HepG2 (cell line): ENCODE data around the gene GNAL. TPM values are rescaled to one million over a fixed set of nuclear protein-coding genes. Genes with fewer than 3 reads are reported as not detected.

Source experiments
- ATAC-seq: fragments of 200-7000 bp; cut with Tn5 transposase; 3 replicates; pipeline ENCODE4 v1.9.1; 2020; ENCODE audit warnings: mild to moderate bottlenecking, moderate library complexity
- BruUV-seq: library from RNA; stranded (reverse); fragments of 400-500 nt; replicated peaks from 2 replicates; lab custom pipeline; 2021; lab: Mats Ljungman, UMichigan
- CTCF ChIA-PET: fragments of 300-600 bp; formaldehyde crosslinking; extraction: SDS; loops from one replicate; lab custom pipeline; 2021; ENCODE audit warnings: low total read pairs, inconsistent platforms, low intra/inter-chr PET ratio; lab: Yijun Ruan, JAX
- POLR2A ChIA-PET: fragments of 350-600 bp; sonication (Branson Sonifier 250); formaldehyde crosslinking; loops from one replicate; lab custom pipeline; 2020; ENCODE audit warnings: antibody characterized with exemption, inconsistent platforms; lab: Yijun Ruan, JAX
- DNase-seq: peaks from one replicate; pipeline ENCODE4 v3.0.0-alpha.2; 2015; ENCODE audit warnings: low spot score
- FAIRE-seq: peaks from 3 replicates; lab custom pipeline; 2011; peaks lifted over from hg19 to GRCh38; lab: Jason Lieb, UNC
- H2AFZ ChIP-seq: one replicate; pipeline ENCODE4 v1.6.1; 2011; ENCODE audit warnings: low read length, inconsistent platforms
- H3K27ac ChIP-seq: fragments of 300-600 bp; 3 replicates; pipeline ENCODE4 v1.8.0; 2011; ENCODE audit warnings: mixed run types, mild to moderate bottlenecking, mixed read lengths, low read length, inconsistent platforms; ENCODE audit not compliant: insufficient read depth; ENCODE audit errors: extremely low read length
- H3K27me3 ChIP-seq, 2 experiments: fragments of 200-600 bp in 1 of 2; 2 replicates in 1 of 2; 3 replicates in 1 of 2; pipeline versions ENCODE4 v1.6.0 to v1.8.0; 2011; ENCODE audit warnings: low read length in 2 of 2, mild to moderate bottlenecking in 2 of 2, moderate library complexity in 2 of 2, inconsistent platforms in 1 of 2; ENCODE audit not compliant: insufficient read depth in 2 of 2, control insufficient read depth in 1 of 2
- H3K36me3 ChIP-seq, 2 experiments: fragments of 200-600 bp in 1 of 2; replicated peaks in 1 of 2; 2 replicates in 1 of 2; 3 replicates in 1 of 2; pipeline versions ENCODE4 v1.5.1 to v1.8.0; 2011; ENCODE audit warnings: low read length in 2 of 2, inconsistent platforms in 1 of 2; ENCODE audit not compliant: insufficient read depth in 2 of 2, control insufficient read depth in 1 of 2
- H3K4me1 ChIP-seq: 2 replicates; pipeline ENCODE4 v1.5.1; 2012; ENCODE audit warnings: low read length, inconsistent platforms; ENCODE audit not compliant: insufficient read depth
- H3K4me2 ChIP-seq: 2 replicates; pipeline ENCODE4 v1.6.0; 2011; ENCODE audit warnings: low read depth, low read length, inconsistent platforms
- H3K4me3 ChIP-seq, 3 experiments: fragments of 200-600 bp in 1 of 3; sonication (generic), shearing (Covaris generic) in 1 of 3; replicated peaks in 1 of 3; 2 replicates each; pipeline ENCODE4 v1.5.1; 2011 to 2016; ENCODE audit warnings: low read length in 3 of 3, inconsistent platforms in 2 of 3, low read depth in 2 of 3, mild to moderate bottlenecking in 2 of 3, control low read depth in 1 of 3, mixed read lengths in 1 of 3; ENCODE audit not compliant: insufficient read depth in 1 of 3
- H3K79me2 ChIP-seq: one replicate; pipeline ENCODE4 v1.6.1; 2011; ENCODE audit warnings: low read length, inconsistent platforms; ENCODE audit not compliant: insufficient read depth
- H3K9ac ChIP-seq: 2 replicates; pipeline ENCODE4 v1.6.0; 2011; ENCODE audit warnings: mild to moderate bottlenecking, low read depth, low read length, inconsistent platforms; ENCODE audit not compliant: insufficient read depth
- H3K9me3 ChIP-seq: 2 replicates; pipeline ENCODE4 v1.5.1; 2012; ENCODE audit warnings: mild to moderate bottlenecking, low read length
- H4K20me1 ChIP-seq: 2 replicates; pipeline ENCODE4 v1.6.0; 2011; ENCODE audit warnings: inconsistent platforms, mild to moderate bottlenecking, low read length, moderate library complexity; ENCODE audit not compliant: insufficient read depth
- E2F2 ChIP-seq: sonication (generic); formaldehyde crosslinking; IDR thresholded peaks from 2 replicates; pipeline ENCODE4 v1.4.0; 2020; ENCODE audit warnings: missing genetic modification reagents, borderline replicate concordance
- ELF3 ChIP-seq: IDR thresholded peaks from 2 replicates; pipeline ENCODE4 v1.6.1; 2016; ENCODE audit warnings: missing genetic modification reagents, missing compliant biosample characterization
- GLI4 ChIP-seq: sonication (generic); formaldehyde crosslinking; IDR thresholded peaks from 2 replicates; pipeline ENCODE4 v1.5.1; 2020; ENCODE audit warnings: missing genetic modification reagents, mild to moderate bottlenecking, moderate library complexity, borderline replicate concordance
- GPN1 ChIP-seq: sonication (generic); formaldehyde crosslinking; IDR thresholded peaks from 2 replicates; pipeline ENCODE4 v1.5.1; 2020; ENCODE audit warnings: missing genetic modification reagents, borderline replicate concordance
- HDAC2 ChIP-seq: sonication (generic); formaldehyde crosslinking; IDR thresholded peaks from 2 replicates; pipeline ENCODE4 v1.4.0; 2020; ENCODE audit warnings: missing genetic modification reagents
- KAT7 ChIP-seq: IDR thresholded peaks from 2 replicates; pipeline ENCODE4 v1.6.1; 2018; ENCODE audit warnings: borderline replicate concordance, missing compliant biosample characterization
- KDM5B ChIP-seq: sonication (generic); formaldehyde crosslinking; IDR thresholded peaks from 2 replicates; pipeline ENCODE4 v1.4.0; 2020; ENCODE audit warnings: missing genetic modification reagents, mild to moderate bottlenecking, borderline replicate concordance
- KLF6 ChIP-seq: IDR thresholded peaks from 2 replicates; pipeline ENCODE4 v1.8.0; 2016; ENCODE audit warnings: missing biosample characterization, missing genetic modification reagents
- PRDM15 ChIP-seq: sonication (generic); formaldehyde crosslinking; IDR thresholded peaks from 2 replicates; pipeline ENCODE4 v1.4.0; 2020; ENCODE audit warnings: missing genetic modification reagents
- RARG ChIP-seq: sonication (generic); formaldehyde crosslinking; IDR thresholded peaks from 2 replicates; pipeline ENCODE4 v1.4.0; 2020; ENCODE audit warnings: low read depth, mild to moderate bottlenecking, missing genetic modification reagents
- RFX5 ChIP-seq: IDR thresholded peaks from 2 replicates; pipeline ENCODE4 v1.6.1; 2011; ENCODE audit warnings: low read depth, low read length, improper control_type of control experiment
- SIN3A ChIP-seq: IDR thresholded peaks from 2 replicates; pipeline ENCODE4 v1.6.1; 2011; ENCODE audit warnings: low read depth, mild to moderate bottlenecking, control low read depth, low read length, borderline replicate concordance
- ZBTB37 ChIP-seq: sonication (generic); formaldehyde crosslinking; IDR thresholded peaks from 2 replicates; pipeline ENCODE4 v1.4.0; 2020; ENCODE audit warnings: mild to moderate bottlenecking, missing genetic modification reagents
- ZMAT3 ChIP-seq: sonication (generic); formaldehyde crosslinking; conservative IDR thresholded peaks from 2 replicates; pipeline ENCODE4 v1.7.0; 2021; ENCODE audit warnings: missing genetic modification reagents
- ZNF121 ChIP-seq: sonication (generic); formaldehyde crosslinking; IDR thresholded peaks from 2 replicates; pipeline ENCODE4 v1.5.0; 2020; ENCODE audit warnings: mild to moderate bottlenecking, missing genetic modification reagents
- ZNF552 ChIP-seq: sonication (generic); formaldehyde crosslinking; IDR thresholded peaks from 2 replicates; pipeline ENCODE4 v1.9.0; 2022; ENCODE audit warnings: missing genetic modification reagents, mild to moderate bottlenecking, borderline replicate concordance
- ZNF569 ChIP-seq: sonication (generic); formaldehyde crosslinking; IDR thresholded peaks from 2 replicates; pipeline ENCODE4 v1.5.0; 2020; ENCODE audit warnings: mild to moderate bottlenecking, missing genetic modification reagents, moderate library complexity, borderline replicate concordance
- ZNF660 ChIP-seq: sonication (generic); formaldehyde crosslinking; IDR thresholded peaks from 2 replicates; pipeline ENCODE4 v1.5.1; 2020; ENCODE audit warnings: mild to moderate bottlenecking, low read depth, missing genetic modification reagents, borderline replicate concordance
- ZNF709 ChIP-seq: sonication (generic); formaldehyde crosslinking; IDR thresholded peaks from 2 replicates; pipeline ENCODE4 v1.5.0; 2020; ENCODE audit warnings: mild to moderate bottlenecking, missing genetic modification reagents
- ZNF776 ChIP-seq: sonication (generic); formaldehyde crosslinking; IDR thresholded peaks from 2 replicates; pipeline ENCODE4 v1.4.0; 2020; ENCODE audit warnings: mild to moderate bottlenecking, missing genetic modification reagents
- WGBS: methylation state at CpG from one replicate; pipeline ENCODE4 v1.1.6; 2017; ENCODE audit warnings: low lambda C conversion rate; 5-methylcytosine and 5-hydroxymethylcytosine counted together
- in situ Hi-C: cut with HindIII; loops from 2 replicates; pipeline ENCODE4 v1.10.0; 2017; ENCODE audit warnings: low pct_unique_long_range_greater_than_20kb; ENCODE audit not compliant: extremely low pct_ligation_motif_present
- intact Hi-C: fragments of 100-400 bp; cut with micrococcal nuclease; formaldehyde crosslinking; loops from one replicate; pipeline ENCODE4 v1.10.0; 2022; ENCODE audit not compliant: unreplicated experiment
- polyA plus RNA-seq, 8 experiments: library from polyadenylated mRNA; depleted of rRNA in 3 of 8; stranded (reverse) in 7 of 8; unstranded in 1 of 8; fragments of >200 nt; fragmentation: Illumina TruSeq in 4 of 8; extraction: Trizol in 4 of 8; gene quantifications; 2 replicates each; pipeline versions ENCODE4 v1.2.1 to v1.2.3, GENCODE V29; 2011 to 2016; ENCODE audit warnings: low read depth in 4 of 8, missing spikeins in 1 of 8, mixed read lengths in 1 of 8; ENCODE audit not compliant: insufficient read depth in 1 of 8
- total RNA-seq, 5 experiments: library from RNA; depleted of rRNA; stranded (reverse); fragments of >200 nt; fragmentation: Illumina TruSeq; extraction: Trizol; gene quantifications; 2 replicates each; pipeline ENCODE4 v1.2.3, GENCODE V29; 2016; ENCODE audit warnings: low read depth in 1 of 5

The GNAL gene
- total and polyA plus RNA-seq, 2 of the 13 experiments (the other 11 are each of a cell fraction or from before 2014, with no cell fraction given): 0.87 to 1.4 TPM

- no peak for TF ChIP-seq PRDM15 (CRISPR knock-in tag)
Measured at GRCh38 chr18:11669948-11670275, 19.2 kb upstream of the GNAL start (continued).

- ATAC-seq: no peak
- no peak overlapping the region for H3K27ac ChIP-seq
- no peaks in the 10 kb centered on the region for H4K20me1 ChIP-seq
- WGBS: 38% methylated on average over 8 of the region's 8 CpGs
- no peak overlapping the region for H2AFZ ChIP-seq
- FAIRE-seq: no peak
- H3K27me3 ChIP-seq: peaks cover 7 to 59% of the 10 kb centered on the region in 2 experiments
- no peak overlapping the region for H3K4me2 ChIP-seq
- no peaks in the 10 kb centered on the region for H3K79me2 ChIP-seq
- intact Hi-C loops (no loop called here), in situ Hi-C loops (no loop called here)
- H3K4me3 ChIP-seq: no peak overlapping the region
- no peak for TF ChIP-seq GPN1 (CRISPR knock-in tag)
- no peak for TF ChIP-seq ZNF552 (CRISPR knock-in tag)
- no peak for TF ChIP-seq ZNF776 (CRISPR knock-in tag)
- TF ChIP-seq ELF3: no peak
- no peak for TF ChIP-seq ZNF121 (CRISPR knock-in tag)
- no peak for TF ChIP-seq SIN3A
- TF ChIP-seq ZNF569 (CRISPR knock-in tag): no peak
- TF ChIP-seq RARG (CRISPR knock-in tag): no peak
- no peak for TF ChIP-seq ZNF660
- no peak for TF ChIP-seq KDM5B (CRISPR knock-in tag)
- TF ChIP-seq HDAC2: no peak
- no peak for TF ChIP-seq ZMAT3 (CRISPR knock-in tag)
- TF ChIP-seq KAT7 (CRISPR knock-in tag): no peak
- no peak for TF ChIP-seq GLI4 (CRISPR knock-in tag)
- TF ChIP-seq RFX5: no peak
- TF ChIP-seq KLF6: no peak
- TF ChIP-seq E2F2 (CRISPR knock-in tag): no peak
- TF ChIP-seq ZBTB37: no peak
- no peak for TF ChIP-seq ZNF709 (CRISPR knock-in tag)
- no peaks in the 10 kb centered on the region for H3K4me1 ChIP-seq
- POLR2A ChIA-PET: no interaction called here
- H3K9me3 ChIP-seq: no peaks in the 10 kb centered on the region
- H3K9ac ChIP-seq: no peak overlapping the region
- DNase-seq: no peak
- H3K36me3 ChIP-seq: no peaks in the 10 kb centered on the region
- CTCF ChIA-PET: no interaction called here
- BruUV-seq: no TSS peak
Measured at GRCh38 chr18:11671156-11671555, 17.9 kb upstream of the GNAL start.
